ENCODE results near the gene HPS5. TPM values are rescaled to one million over a fixed set of nuclear protein-coding genes. Genes with fewer than 3 reads are reported as not detected.

The HPS5 gene
- total and polyA plus RNA-seq, 2 donors (not counting 3 experiments of a cell fraction or from before 2014, with no cell fraction given) = 4.7 to 14.1 TPM

- Histone ChIP-seq H3K9me1 (replicated peaks; ENCODE audit: control insufficient read depth, extremely low read depth, insufficient read depth, low read length) (no peaks in the 10 kb centered on the region), H3K9ac (replicated peaks; ENCODE audit: extremely low read depth, insufficient read depth, low read length) (no peak within 1 kb of the TSS), H3K27ac (ENCODE audit: insufficient read depth, low read depth, low read length) (no peak within 1 kb of the TSS), H3K4me2 (ENCODE audit: insufficient read depth, low read length) (no peak within 1 kb of the TSS), H3K27me3 (ENCODE audit: control insufficient read depth in 2 of 2, insufficient read depth in 2 of 2, low read length in 2 of 2) (peaks cover 12 to 17% of the 10 kb centered on the region in 2 experiments), H2AFZ (ENCODE audit: low read depth, low read length) (no peak within 1 kb of the TSS), H4K20me1 (replicated peaks; ENCODE audit: control insufficient read depth, extremely low read depth, insufficient read depth, low read length) (no peaks in the 10 kb centered on the region), H3K36me3 (ENCODE audit: control insufficient read depth in 2 of 2, extremely low read depth in 1 of 2, insufficient read depth in 2 of 2, low read length in 2 of 2) (no peaks in the 10 kb centered on the region), H3K4me1 (ENCODE audit: control insufficient read depth, extremely low read depth, insufficient read depth, low read length) (no peaks in the 10 kb centered on the region), H3K9me3 (replicated peaks; ENCODE audit: control insufficient read depth, insufficient read depth, low read length) (no peaks in the 10 kb centered on the region), H3K79me2 (ENCODE audit: control insufficient read depth, insufficient read depth, low read length) (no peaks in the 10 kb centered on the region), H3K4me3 (replicated peaks in 1 of 3; ENCODE audit: insufficient read depth in 1 of 3, low read depth in 1 of 3, low read length in 3 of 3) (no peak within 1 kb of the TSS)
- dilution Hi-C loops (cut with MboI; ENCODE audit: extremely low pct_ligation_motif_present, low sequenced_read_pairs) = no loop called here
- DNase-seq (ENCODE audit: low read depth, low spot score) (no peak), FAIRE-seq (no peak)
- ChIA-PET POLR2A (no interaction called here), CTCF (no interaction called here)
- BruUV-seq (replicated peaks) = no TSS peak
- no peak for TF ChIP-seq MAX (IDR thresholded peaks at IDR 0.05; ENCODE audit: insufficient read depth, insufficient read length)
- TF ChIP-seq MYC (IDR thresholded peaks at IDR 0.05; ENCODE audit: low read depth, low read length) = no peak
- TF ChIP-seq GATA2 (IDR thresholded peaks at IDR 0.05; ENCODE audit: insufficient read depth, insufficient read length, low read depth, low read length) = no peak
- TF ChIP-seq JUN (IDR thresholded peaks at IDR 0.05; ENCODE audit: borderline replicate concordance, insufficient read depth, insufficient read length, low read depth) = no peak
- no peak for TF ChIP-seq POLR2AphosphoS5 (IDR thresholded peaks at IDR 0.05; ENCODE audit: insufficient read depth, low read depth, low read length)
- intact Hi-C loops (cut with micrococcal nuclease) = no loop called here
These were observed 85.1 kb downstream of the HPS5 start, which contains the start of gene SAA4 for GRCh38 chr11:18236664-18237356. TSS of gene SAA4 (minus strand) at chr11:18236802. CDS start at chr11:18235926, 876 bp downstream.

All from endothelial cell of umbilical vein (primary cell).